HTR-8/SVneo (cell line): ENCODE measurements around the gene C17orf75.
A peak's percentile ranks its signal among the peaks of the same experiment; 100 is the strongest.

Experiments
- DNase-seq: peaks from one replicate; pipeline ENCODE4 v3.0.0; 2011; ENCODE audit warnings: low spot score, mixed read lengths; ENCODE audit not compliant: insufficient read length
- FAIRE-seq: peaks from 2 replicates; lab custom pipeline; 2011; peaks lifted over from hg19 to GRCh38; lab: Jason Lieb, UNC

Gene C17orf75

DNA sequence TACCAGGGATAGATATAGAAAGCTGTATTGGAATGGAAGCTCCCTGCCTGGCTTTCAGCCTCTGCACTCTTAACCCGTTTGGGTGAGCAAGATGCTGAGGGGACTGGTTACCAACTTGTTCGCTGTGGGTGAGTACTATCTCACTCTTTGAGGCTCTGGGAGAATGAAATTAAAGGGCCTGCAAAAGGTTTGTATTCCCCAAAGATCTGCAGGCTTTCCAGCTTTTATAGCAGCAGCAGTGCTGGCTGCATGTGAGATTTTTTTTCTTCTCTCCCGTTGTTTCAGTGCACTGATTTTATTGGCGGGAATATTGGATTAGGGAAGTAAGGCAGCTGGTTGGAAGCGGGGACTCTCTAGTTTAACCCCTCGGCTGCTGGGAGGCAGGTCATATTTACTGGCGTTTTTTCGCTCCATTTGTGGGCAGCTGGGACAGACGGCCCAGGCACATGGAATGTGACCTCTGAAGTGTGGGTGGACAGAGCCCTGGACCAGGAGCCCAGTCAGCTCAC lies 30.9 kb downstream of the C17orf75 start:
- no peak for DNase-seq
- FAIRE-seq, result no peak

DNA sequence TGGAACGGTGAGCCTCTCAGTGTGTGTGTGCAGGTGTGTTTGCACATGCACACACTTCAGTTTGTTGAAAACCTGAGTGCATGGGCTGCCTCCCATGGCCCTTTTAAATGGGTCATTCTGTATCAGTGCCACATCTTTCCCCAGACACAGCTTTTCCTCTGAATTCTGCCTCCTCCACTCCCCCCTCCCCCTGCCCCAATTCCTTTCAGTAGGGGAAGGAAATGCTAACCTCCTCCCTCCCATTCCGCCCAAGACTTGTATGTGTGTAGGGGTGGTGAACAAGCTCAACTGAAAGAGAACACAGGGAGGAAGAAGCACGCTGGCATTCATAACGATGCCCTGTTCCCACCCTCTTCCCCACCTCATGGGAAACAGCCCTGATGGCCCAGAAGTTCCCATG lies 34.3 kb downstream of the C17orf75 start:
- FAIRE-seq, result peak; percentile 60
- DNase-seq, result no peak

DNA sequence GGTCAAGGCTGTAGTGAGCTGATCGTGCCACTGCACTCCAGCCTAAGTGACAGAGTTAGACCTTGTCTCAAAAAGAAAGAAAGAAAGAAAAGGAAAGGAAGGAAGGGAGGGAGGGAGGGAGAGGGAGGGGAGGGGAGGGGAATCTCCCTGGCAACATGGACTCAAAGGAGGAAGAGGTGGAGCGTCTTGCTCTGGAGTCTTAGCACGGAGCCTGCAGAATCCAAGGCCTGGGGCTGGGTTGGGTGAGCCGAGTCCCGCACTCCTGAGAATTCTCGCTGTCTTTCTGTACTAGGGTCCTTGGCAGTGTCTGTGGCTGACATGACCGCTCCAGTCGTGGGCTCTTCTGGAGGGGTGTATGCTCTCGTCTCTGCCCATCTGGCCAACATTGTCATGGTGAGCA lies 36.9 kb downstream of the C17orf75 start:
- FAIRE-seq, result no peak
- DNase-seq, result no peak

DNA sequence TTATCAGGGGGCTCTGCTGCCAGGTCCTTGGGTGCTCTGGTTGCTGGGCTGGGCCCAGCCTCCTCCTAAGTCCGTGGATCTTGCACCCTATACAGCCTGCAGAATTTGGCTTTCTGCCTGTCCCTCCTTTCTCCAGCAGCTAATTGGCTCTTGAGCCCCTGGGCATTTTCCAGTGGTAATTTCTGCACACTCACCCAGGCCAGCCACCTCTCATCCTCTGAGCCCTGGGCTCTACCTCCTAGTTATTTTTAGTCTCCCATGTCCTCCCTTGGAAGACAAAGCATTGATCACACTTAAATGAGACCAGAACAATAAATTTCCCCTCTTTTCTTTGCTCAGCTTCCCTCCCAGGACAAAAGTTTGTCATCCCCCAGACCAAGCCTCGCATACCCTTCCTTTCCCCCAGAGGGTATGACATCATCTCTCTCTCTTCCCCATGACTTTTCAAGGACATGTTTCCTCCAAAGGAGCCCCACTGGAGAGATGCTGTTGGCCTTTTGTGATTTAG lies 38.1 kb downstream of the C17orf75 start:
- DNase-seq, result no peak
- FAIRE-seq, result no peak

DNA sequence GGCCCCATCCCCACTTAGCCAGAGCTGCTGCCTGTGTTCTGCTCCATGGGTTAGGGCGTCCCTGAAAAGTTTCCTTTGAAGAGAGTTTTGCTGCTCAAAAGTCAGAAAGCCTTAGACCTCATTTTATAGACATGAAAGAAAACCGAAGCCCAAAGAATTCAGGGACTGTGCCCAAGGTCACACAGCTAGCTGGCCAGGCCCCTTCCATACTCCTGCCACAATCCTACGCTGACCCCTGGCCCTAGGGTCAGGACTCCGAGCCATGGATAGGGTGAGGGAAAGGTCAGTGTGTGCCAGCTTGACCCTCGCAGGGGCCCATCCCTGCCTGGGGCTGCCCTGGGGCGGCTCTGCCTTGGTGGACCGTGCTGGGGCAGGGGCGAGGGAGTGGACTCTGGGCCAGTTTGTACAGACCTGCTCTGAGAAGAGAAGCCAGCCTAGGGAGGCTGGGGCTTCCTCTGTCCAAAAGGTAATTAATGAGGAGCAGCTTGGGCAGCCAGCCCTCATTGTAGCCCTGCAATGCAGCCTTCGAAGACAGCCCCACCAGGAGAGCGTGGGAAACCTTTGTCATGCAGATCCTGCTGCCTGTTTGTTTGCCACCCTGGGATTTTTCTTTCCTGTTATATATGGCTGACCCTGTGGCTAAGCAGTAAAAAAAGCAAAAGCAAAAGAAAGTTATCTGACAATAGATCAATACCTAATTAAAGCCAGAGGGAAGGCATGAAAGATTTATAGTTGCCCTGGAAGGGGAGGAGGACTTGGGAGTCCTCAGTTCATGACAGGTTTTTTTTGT lies 38.9 kb downstream of the C17orf75 start:
- FAIRE-seq (no peak), DNase-seq (no peak)

DNA sequence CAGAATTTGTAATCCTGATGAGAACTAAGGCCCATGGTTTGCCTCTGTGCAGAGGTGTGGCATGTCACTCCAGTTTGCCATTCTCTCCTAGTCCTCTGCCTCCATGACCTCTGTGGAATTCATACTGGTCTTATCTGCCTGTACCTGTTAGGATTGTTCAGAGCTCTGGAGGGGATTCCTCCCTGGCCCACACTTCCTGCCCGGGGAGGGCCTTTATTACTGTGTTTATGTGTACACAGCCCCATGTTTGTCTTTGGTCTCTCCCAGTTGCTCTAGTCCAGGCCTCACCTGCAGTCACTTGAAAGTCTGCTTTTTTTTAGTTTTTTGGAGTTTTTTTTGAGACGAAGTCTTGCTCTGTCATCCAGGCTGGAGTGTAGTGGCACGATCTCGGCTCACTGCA lies 39.9 kb downstream of the C17orf75 start:
- no peak for DNase-seq
- no peak for FAIRE-seq

DNA sequence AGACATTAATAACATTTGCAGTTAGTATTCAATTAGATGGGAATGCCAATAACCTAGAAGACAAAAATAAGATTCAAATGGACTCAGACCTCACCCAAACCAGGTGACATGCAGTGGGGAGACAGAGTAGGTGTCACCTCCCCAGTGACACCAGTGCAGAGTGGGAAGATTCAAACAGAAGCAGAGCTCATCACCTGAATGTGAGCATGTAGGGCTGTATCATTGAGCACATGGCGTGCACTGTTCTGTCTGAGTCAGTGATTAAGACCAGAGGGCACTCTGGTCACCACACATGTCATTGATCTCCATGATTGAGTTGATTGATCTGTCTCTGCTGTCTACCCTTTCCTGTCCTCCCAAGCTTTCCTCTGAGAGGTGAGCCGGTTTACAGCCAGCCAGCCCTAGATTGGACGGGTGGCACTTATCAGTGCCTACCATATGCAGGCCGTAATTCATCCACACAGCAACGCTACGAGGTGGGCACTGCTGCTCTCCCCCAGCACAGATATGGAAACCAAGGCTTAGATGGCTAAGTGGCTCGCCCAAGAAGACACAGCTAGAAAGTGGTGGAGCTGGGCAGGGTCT lies 42.3 kb downstream of the C17orf75 start:
- peak; percentile 9 for FAIRE-seq
- DNase-seq, result no peak

DNA sequence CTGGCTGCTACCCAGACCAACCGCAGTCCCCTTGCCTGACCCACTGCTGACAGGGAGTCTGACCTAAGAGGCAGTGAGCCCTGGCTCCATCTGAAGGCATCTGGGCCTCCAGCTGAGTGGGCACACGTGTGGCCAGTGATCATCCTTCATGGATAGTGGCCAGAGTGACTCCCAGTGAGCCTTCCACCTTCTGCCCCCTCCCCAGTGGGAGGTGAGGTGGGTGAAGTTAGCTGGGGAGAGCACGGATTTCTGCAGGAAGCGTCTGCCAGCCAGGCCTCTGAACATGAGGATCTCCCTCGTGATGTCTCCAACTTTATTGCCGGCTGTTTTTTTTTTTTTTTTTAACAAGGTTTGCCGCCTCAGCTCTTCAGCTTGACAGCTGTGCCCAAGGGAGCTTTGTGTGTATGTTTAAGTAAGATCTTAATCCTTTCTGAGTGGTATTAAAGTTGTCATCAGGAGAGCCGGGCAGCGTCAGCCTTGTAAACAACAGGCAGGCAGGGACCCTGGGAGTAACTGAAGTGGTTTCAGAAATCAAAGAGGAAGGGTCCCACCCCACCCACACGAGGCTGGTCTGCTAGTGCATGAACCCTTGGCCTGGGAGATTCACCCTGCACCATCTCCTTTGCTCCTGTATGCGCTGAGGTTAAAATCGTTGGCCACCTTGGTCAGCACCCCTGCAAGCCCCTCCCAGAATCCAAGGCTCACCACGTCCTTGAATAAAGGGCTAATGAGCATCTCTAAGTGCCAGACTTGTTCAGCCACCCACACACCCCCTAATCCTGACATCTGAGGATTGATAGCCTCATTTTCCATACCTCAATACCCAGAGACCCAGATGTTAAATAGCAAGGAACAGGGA lies 43.0 kb downstream of the C17orf75 start:
- FAIRE-seq (no peak), DNase-seq (no peak)

DNA sequence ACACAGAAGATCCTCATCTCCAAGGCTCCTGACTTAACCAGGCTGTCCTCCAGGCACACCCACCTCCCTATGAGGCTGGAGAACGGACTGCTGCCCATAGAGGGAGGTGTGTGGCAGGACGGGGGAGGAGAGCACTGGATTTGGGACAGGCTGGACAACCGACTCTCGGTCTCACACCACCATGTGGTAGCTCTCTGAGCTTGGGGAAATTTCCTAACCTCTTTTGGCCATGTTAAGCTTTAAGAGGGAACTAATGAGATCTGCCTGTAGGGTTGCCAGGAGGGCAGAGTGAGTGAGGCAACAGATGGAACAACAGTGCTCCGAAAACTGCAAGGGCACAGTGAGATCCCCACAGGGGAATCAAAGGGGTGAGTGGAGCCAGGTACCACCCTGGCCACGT lies 43.7 kb downstream of the C17orf75 start:
- no peak for DNase-seq
- FAIRE-seq, result no peak

DNA sequence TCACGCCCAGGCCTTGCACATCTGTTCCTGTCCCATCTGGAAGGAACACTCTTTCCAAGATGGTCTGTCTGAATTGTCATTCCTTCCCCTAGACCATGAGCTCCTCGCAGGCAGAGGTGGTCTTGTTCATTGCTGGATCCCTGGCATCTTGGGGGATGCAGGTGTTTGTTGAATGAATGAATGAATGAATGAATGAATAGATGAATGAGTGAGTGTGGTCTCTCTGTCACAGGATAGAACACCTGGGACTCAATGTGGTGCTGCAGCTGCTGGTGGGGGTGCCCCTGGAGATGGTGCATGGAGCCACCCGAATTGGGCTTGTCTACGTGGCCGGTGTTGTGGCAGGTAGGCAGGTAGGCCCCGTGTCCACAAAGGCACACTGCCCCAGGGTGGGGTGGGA lies 44.1 kb downstream of the C17orf75 start:
- FAIRE-seq, result peak; percentile 13

DNA sequence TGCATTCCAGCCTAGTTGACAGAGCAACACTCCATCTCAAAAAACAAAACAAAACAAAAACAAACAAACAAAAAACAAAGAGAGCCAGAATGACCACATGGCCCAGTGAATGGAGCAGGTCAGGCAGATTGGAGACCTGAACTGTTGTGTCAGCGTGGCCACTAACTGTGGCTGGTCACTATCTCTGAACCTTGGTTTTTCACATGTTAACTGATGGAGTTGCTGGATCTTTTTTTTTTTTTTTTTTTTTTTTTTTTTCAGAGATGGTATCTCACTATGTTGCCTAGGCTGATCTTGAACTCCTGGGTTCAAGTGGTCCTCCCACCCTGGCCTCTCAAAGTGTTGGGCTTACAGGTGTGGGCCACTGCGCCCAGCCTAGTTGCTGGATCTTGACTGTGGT lies 44.5 kb downstream of the C17orf75 start:
- DNase-seq (no peak), FAIRE-seq (no peak)

More for the DNA sequence above, 44.1 kb downstream of the C17orf75 start:
- DNase-seq, result no peak

DNA sequence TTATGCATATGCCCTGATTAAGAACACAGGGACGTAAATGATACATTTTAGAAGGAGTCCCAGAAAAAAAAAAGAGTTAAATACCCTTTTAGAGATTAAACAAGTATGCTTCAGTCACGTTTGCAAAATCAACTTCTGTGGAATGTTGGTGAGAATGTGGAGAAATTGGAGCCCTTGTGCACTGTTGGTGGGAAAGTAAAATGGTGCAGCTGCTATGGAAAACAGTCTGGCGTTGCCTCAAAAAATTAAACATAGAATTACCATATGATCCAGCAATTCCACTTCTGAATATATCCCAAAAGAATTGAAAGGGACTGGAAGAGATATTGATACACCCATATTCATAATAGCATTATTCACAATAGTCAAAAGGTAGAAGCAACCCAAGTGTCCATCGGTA lies 49.9 kb downstream of the C17orf75 start:
- FAIRE-seq, result no peak
- DNase-seq, result no peak

DNA sequence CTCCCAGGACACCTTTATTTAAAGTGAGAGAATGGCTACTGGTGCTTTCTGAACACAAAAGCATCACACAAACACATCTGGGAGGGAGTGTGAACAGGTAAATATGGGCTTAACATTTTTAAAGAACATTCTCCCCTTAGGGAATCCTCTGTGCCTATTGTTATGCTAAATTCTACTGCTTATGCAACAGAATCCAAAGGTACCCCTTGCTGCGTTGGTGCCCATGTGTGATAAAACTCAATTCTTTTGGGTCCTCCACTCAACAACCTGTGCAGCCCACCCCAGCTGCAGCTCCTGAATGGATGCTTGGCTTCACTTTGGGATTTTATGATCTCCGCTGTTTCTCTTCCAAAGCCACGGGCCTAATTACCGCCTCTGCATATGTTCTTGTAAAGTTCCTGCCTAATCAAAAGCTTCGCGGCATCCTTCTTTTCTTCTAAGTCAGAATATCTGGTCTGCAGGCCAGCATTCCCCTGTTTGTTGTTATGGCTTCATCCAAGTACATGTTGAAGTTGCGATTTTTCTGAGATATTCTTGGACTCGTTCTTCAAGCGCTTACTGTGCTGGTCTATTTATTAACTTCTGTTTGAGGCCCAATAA lies 52.4 kb downstream of the C17orf75 start:
- DNase-seq (no peak), FAIRE-seq (no peak)

DNA sequence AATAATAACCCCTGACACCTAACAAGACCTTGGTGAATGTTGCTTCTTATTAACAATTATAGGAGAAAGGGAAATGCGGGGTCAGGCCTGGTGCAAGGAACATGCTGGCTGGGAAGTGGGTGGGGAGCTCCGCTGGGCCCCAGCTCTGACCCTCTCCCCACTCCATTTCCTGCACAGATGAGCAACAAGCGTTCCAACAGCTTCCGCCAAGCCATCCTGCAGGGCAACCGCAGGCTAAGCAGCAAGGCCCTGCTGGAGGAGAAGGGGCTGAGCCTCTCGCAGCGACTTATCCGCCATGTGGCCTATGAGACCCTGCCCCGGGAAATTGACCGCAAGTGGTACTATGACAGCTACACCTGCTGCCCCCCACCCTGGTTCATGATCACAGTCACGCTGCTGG lies 53.4 kb downstream of the C17orf75 start:
- FAIRE-seq, result no peak
- DNase-seq, result no peak

DNA sequence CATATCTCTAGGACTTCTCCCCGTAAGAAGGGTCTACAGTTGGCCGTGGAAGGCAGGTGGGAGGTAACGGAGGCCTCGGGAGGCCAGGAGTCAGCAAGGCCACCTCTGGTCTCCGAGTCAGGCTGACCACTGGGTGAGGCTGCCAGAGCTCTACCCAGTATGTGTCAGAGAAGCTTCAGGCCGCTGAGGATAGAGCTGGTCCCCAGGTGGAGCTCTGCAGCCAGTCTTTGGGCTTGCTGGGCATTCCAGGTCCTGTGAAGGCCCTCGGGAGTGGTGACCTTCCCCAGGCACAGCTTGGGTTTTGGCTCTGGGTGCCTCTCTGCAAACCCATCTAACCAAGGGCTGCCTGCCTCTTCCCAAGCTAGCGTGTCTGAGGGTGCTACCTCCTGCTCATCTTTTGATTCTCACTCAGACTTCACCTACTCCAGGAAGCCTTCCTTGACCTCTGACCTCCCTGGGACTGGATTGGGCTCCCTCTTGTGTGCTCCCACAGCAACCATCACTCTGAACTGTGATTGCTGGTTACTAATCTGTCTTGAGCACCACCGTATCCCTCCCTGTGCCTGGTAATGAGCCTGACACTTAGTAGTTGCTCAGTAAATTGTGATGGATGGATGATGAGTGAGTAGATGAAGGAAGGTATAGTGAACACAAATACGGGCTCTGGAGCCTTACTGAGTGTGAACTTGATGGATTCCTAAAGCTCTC lies 54.0 kb downstream of the C17orf75 start:
- DNase-seq (no peak), FAIRE-seq (no peak)

DNA sequence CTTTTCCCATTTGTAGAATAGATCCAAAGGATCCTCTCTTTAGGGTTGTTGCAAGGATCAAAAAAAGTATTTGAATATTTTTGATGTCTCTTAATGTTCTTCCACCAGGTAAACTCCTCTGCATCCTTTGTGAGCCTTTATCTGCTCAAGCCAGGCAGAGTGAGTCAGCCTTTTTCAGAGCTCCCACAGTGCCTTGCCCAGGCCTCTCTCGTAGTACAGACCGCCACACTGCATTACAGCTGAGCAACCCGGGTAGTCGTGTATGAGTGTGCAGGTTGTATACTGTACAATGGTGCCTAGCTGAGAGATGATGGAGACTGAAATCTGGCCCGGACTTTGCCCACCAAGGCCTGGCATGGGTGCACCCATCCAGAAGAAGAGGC lies 55.5 kb downstream of the C17orf75 start:
- FAIRE-seq (no peak), DNase-seq (no peak)

DNA sequence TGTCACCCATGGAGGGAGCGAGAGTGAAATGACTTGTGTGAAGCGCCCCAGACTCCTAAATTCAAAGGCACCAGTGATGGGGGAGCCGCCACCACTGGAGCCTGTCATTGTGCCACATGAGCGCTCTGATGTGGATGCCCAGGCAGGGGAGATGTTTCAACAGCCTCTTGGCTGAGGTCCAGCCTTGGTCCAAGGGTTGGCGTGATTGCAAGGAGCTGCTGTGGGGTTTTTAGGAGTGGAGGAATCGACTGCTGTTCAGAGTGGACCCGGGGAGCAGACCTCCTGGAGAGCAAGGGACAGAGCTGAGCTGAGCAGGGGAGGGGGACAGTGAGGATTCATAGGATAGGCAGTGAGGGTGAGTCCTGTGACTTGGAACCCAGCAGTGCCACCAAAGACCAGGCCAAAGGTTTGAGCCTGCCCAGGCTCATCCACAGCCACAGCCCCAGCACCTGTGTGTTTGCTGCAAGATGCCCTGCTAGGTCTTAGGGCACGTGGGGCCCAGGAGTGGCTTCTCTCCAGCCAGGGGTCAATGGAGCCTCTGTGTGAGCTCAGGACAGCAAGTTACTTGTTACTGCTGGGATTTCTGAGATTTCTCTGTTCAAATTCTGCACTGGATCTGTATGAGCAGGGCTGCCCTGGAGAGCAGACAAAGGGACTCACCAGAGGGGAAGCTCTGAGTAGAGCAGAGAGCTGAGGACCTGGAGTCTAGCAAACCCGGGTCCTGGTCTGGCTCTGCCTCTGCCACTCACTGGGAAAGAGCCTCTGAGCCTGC lies 56.0 kb downstream of the C17orf75 start:
- DNase-seq (no peak), FAIRE-seq (no peak)

DNA sequence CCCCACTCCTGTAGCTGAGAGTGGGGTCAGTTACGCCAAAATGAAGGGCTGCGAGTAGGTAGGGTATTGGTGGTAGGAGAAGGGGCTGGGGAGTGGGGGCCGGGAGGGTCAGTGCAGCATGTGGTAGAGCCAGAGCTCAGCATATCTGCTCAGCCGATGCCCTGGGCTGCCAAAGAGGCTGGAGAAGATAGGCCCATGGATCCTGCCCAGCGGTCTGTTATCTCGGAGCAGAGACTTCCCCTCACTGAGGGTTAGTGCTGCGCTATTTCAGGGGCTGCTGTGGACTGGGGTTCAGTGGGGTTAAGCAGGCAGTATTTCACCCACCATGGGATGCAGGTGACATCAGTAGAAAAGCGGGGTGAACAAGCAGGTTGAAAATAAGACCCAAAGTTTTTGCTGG lies 56.7 kb downstream of the C17orf75 start:
- no peak for FAIRE-seq
- no peak for DNase-seq

DNA sequence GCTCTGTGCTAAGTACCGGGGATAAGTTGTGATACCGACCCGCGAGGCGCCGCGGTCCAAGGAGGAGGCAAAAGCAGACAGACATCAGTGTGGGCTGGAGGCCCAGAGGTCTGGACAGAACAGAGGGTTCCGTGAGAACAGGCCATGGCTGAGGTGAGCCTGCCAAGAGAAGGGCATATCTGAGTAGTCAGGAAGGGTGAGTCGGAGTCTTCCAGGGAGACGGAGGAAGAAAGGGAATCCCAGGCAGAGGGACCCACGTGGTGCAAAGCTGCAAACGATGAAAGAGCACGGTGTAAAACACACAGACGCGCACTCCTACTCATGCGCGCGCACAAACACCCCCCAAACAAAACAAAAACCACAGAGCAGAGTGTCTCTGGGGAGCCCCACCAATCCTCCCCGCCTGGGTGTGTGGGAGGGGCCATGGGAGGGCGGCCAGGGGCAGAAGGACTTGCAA lies 58.2 kb downstream of the C17orf75 start:
- peak; percentile 31 for FAIRE-seq
- no peak for DNase-seq
